ENCODE data around the gene PLPP6. TPM values are rescaled to one million over a fixed set of nuclear protein-coding genes. Genes with fewer than 3 reads are reported as not detected.

The PLPP6 gene
- total and polyA plus RNA-seq, 2 donors (not counting 1 experiment from before 2014, with no cell fraction given), result 8.9 to 9.1 TPM

GRCh38 chr9:4713849-4714248, 51.8 kb downstream of the PLPP6 start:
- Histone ChIP-seq H3K4me2 (ENCODE audit: extremely low read depth, insufficient read depth, low read length) (no peak overlapping the region), H3K36me3 (ENCODE audit: control insufficient read depth, insufficient read depth, low read length) (peaks cover 5% of the 10 kb centered on the region), H3K27me3 (ENCODE audit: control insufficient read depth, insufficient read depth, low read length) (no peaks in the 10 kb centered on the region), H4K20me1 (ENCODE audit: control insufficient read depth, extremely low read depth, insufficient read depth, low read length) (no peaks in the 10 kb centered on the region), H3K4me1 (ENCODE audit: control insufficient read depth, extremely low read depth, insufficient read depth, low read length) (no peaks in the 10 kb centered on the region), H3K27ac (ENCODE audit: insufficient read depth, low read length) (no peak overlapping the region), H2AFZ (ENCODE audit: low read length) (no peak overlapping the region), H3K4me3 (replicated peaks in 1 of 4; ENCODE audit: control extremely low read depth in 1 of 4, insufficient read depth in 1 of 4, low read depth in 3 of 4, low read length in 4 of 4) (no peak overlapping the region), H3K9ac (ENCODE audit: insufficient read depth, low read length) (no peak overlapping the region), H3K9me3 (ENCODE audit: control insufficient read depth, insufficient read depth, low read depth, low read length) (no peaks in the 10 kb centered on the region), H3K79me2 (ENCODE audit: control insufficient read depth, insufficient read depth, low read length) (no peaks in the 10 kb centered on the region)
- TF ChIP-seq CTCF (conservative IDR thresholded peaks at IDR 0.05 in 1 of 2, IDR thresholded peaks at IDR 0.05 in 1 of 2; ENCODE audit: low read depth in 1 of 2, low read length in 2 of 2) (no peak), EZH2 (IDR thresholded peaks at IDR 0.05; ENCODE audit: low read length, missing control alignments) (no peak)
- peak in 1 of 2 donors; percentile 8 for DNase-seq (ENCODE audit: low read depth in 2 of 2)

DNA sequence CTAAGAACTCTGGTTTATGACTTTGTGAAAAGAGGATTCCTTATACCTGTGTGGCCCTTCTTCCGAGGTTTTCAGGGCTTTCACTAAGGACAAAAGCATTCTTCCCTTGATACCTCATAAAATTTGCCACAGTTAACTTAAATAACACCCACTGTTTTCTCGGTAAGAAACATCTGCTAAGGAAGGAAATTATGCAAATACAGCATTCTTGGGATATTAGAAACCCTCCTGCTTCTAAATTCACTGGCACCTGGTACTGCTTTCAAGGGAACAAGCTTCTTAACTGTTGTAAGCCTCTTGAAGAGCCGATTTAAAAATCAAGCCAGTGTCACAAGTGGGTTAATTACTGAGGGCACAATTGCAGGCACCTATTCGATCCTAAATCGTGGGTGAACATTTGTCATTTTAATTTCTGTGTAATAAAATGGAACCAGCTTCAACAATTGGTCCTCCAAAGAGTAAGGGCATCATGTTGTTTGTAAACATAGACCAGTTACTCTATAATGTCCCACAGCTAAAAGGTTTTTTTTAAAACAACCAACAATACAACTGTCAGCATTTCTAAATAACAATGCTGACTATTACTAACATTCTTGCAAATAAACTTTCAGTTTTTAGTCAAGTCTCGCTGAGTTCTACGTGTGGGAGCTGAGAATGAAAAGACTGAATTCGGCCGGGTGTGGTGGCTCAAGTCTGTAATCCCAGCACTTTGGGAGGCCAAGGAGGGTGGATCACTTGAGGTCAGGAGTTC, 52.3 kb downstream of the PLPP6 start:
- no peak for TF ChIP-seq EZH2 (IDR thresholded peaks at IDR 0.05; ENCODE audit: low read length, missing control alignments)
- no peak for TF ChIP-seq CTCF (conservative IDR thresholded peaks at IDR 0.05 in 1 of 2, IDR thresholded peaks at IDR 0.05 in 1 of 2; ENCODE audit: low read depth in 1 of 2, low read length in 2 of 2)
- Histone ChIP-seq H3K27me3 (ENCODE audit: control insufficient read depth, insufficient read depth, low read length) (no peaks in the 10 kb centered on the region), H3K79me2 (ENCODE audit: control insufficient read depth, insufficient read depth, low read length) (no peaks in the 10 kb centered on the region), H3K4me2 (ENCODE audit: extremely low read depth, insufficient read depth, low read length) (no peak overlapping the region), H4K20me1 (ENCODE audit: control insufficient read depth, extremely low read depth, insufficient read depth, low read length) (no peaks in the 10 kb centered on the region), H3K4me3 (replicated peaks in 1 of 4; ENCODE audit: control extremely low read depth in 1 of 4, insufficient read depth in 1 of 4, low read depth in 3 of 4, low read length in 4 of 4) (no peak overlapping the region), H2AFZ (ENCODE audit: low read length) (no peak overlapping the region), H3K27ac (ENCODE audit: insufficient read depth, low read length) (no peak overlapping the region), H3K36me3 (ENCODE audit: control insufficient read depth, insufficient read depth, low read length) (peaks cover 5% of the 10 kb centered on the region), H3K9ac (ENCODE audit: insufficient read depth, low read length) (no peak overlapping the region), H3K9me3 (ENCODE audit: control insufficient read depth, insufficient read depth, low read depth, low read length) (no peaks in the 10 kb centered on the region), H3K4me1 (ENCODE audit: control insufficient read depth, extremely low read depth, insufficient read depth, low read length) (no peaks in the 10 kb centered on the region)
- DNase-seq (ENCODE audit: low read depth in 2 of 2), result peak in 1 of 2 donors; percentile 73

Other genes starting within 250 kb of the PLPP6 start
- gene SLC1A1, start 171.8 kb upstream of the PLPP6 start, total RNA-seq, result 4.1 and 4.5 TPM in 2 replicates
- 5.5 and 64.1 TPM in 2 replicates for gene SLC1A1, start 171.8 kb upstream of the PLPP6 start, polyA plus RNA-seq
- gene SPATA6L, start 4.2 kb downstream of the PLPP6 start, total RNA-seq, result 0.77 and 1.2 TPM in 2 replicates
- gene SPATA6L, start 4.2 kb downstream of the PLPP6 start, polyA plus RNA-seq, result 0.45 and 0.54 TPM in 2 replicates
- gene CDC37L1, start 17.3 kb downstream of the PLPP6 start, total RNA-seq, result 15.4 and 16.7 TPM in 2 replicates
- gene CDC37L1, start 17.3 kb downstream of the PLPP6 start, polyA plus RNA-seq, result 9.2 and 15.2 TPM in 2 replicates
- gene AK3, start 78.9 kb downstream of the PLPP6 start, total RNA-seq, result 53.9 and 90.3 TPM in 2 replicates
- gene AK3, start 78.9 kb downstream of the PLPP6 start, polyA plus RNA-seq, result 56.3 and 66.3 TPM in 2 replicates
- gene RCL1, start 130.7 kb downstream of the PLPP6 start, total RNA-seq, result 13.6 and 14.5 TPM in 2 replicates
- gene RCL1, start 130.7 kb downstream of the PLPP6 start, polyA plus RNA-seq, result 5.0 and 8.8 TPM in 2 replicates

Data from fibroblast of lung (primary cell).